Measurements from ENCODE around the gene CFAP410.

CFAP410 gene

GRCh38 chr21:44297525-44298290 lies 41.5 kb downstream of the CFAP410 start:
- ATAC-seq: peak; percentile 82
- TF ChIP-seq GLIS3 (CRISPR knock-in tag; IDR thresholded peaks at IDR 0.05) (no peak), ZFP3 (CRISPR knock-in tag; IDR thresholded peaks at IDR 0.05) (no peak), ZNF70 (CRISPR knock-in tag; IDR thresholded peaks at IDR 0.05) (no peak), CSDC2 (CRISPR knock-in tag; IDR thresholded peaks at IDR 0.05) (no peak), ZNF565 (CRISPR knock-in tag; conservative IDR thresholded peaks at IDR 0.05; ENCODE audit: low read depth) (no peak), TSHZ2 (CRISPR knock-in tag; IDR thresholded peaks at IDR 0.05) (no peak)

DNA sequence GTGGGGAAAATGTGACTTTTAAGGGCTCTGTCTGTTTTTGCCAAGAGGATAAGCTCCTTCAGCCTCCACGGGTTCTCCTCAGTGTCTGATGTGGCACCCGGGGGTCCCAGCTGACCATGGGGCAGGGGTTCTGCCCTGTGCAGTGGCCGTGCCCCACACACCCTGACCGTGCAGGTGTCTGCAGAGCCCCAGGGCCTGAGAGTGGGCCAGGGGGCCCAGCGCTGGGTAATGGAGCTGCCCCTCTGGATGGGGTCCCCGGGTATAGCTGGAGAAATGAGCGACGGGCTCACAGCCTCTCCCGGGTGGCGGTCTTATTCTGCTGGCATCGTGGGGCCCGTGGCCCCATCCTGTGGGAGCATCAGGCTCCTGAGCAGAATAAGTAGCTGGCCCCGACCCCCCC lies 42.3 kb downstream of the CFAP410 start:
- ATAC-seq: no peak
- TF ChIP-seq ZNF565 (CRISPR knock-in tag; conservative IDR thresholded peaks at IDR 0.05; ENCODE audit: low read depth) (no peak), PPARA (CRISPR knock-in tag; IDR thresholded peaks at IDR 0.05; ENCODE audit: borderline replicate concordance) (no peak), ESRRG (CRISPR knock-in tag; IDR thresholded peaks at IDR 0.05) (no peak), GLIS3 (CRISPR knock-in tag; IDR thresholded peaks at IDR 0.05) (no peak), OSR1 (CRISPR knock-in tag; IDR thresholded peaks at IDR 0.05) (no peak), ZC3H10 (CRISPR knock-in tag; IDR thresholded peaks at IDR 0.05) (no peak), PATZ1 (CRISPR knock-in tag; IDR thresholded peaks at IDR 0.05; ENCODE audit: borderline replicate concordance) (no peak), ZNF70 (CRISPR knock-in tag; IDR thresholded peaks at IDR 0.05) (no peak), ZNF8 (CRISPR knock-in tag; IDR thresholded peaks at IDR 0.05) (no peak), TCF4 (CRISPR knock-in tag; IDR thresholded peaks at IDR 0.05; ENCODE audit: borderline replicate concordance) (no peak), ISL1 (CRISPR knock-in tag; IDR thresholded peaks at IDR 0.05) (no peak), CSDC2 (CRISPR knock-in tag; IDR thresholded peaks at IDR 0.05) (no peak), ZFP30 (CRISPR knock-in tag; IDR thresholded peaks at IDR 0.05) (no peak), TOX (CRISPR knock-in tag; IDR thresholded peaks at IDR 0.05; ENCODE audit: borderline replicate concordance) (no peak), ZFP3 (CRISPR knock-in tag; IDR thresholded peaks at IDR 0.05) (no peak), RARB (CRISPR knock-in tag; IDR thresholded peaks at IDR 0.05) (no peak), ARNTL (CRISPR knock-in tag; IDR thresholded peaks at IDR 0.05; ENCODE audit: borderline replicate concordance, low read depth) (no peak)
- TF ChIP-seq, protein P1, sequence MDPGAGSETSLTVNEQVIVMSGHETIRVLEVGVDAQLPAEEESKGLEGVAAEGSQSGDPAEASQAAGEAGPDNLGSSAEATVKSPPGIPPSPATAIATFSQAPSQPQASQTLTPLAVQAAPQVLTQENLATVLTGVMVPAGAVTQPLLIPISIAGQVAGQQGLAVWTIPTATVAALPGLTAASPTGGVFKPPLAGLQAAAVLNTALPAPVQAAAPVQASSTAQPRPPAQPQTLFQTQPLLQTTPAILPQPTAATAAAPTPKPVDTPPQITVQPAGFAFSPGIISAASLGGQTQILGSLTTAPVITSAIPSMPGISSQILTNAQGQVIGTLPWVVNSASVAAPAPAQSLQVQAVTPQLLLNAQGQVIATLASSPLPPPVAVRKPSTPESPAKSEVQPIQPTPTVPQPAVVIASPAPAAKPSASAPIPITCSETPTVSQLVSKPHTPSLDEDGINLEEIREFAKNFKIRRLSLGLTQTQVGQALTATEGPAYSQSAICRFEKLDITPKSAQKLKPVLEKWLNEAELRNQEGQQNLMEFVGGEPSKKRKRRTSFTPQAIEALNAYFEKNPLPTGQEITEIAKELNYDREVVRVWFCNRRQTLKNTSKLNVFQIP (CRISPR knock-in tag; IDR thresholded peaks at IDR 0.05; ENCODE audit: borderline replicate concordance, low read depth): no peak
- TF ChIP-seq, protein P2, sequence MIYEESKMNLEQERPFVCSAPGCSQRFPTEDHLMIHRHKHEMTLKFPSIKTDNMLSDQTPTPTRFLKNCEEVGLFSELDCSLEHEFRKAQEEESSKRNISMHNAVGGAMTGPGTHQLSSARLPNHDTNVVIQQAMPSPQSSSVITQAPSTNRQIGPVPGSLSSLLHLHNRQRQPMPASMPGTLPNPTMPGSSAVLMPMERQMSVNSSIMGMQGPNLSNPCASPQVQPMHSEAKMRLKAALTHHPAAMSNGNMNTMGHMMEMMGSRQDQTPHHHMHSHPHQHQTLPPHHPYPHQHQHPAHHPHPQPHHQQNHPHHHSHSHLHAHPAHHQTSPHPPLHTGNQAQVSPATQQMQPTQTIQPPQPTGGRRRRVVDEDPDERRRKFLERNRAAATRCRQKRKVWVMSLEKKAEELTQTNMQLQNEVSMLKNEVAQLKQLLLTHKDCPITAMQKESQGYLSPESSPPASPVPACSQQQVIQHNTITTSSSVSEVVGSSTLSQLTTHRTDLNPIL (CRISPR knock-in tag; IDR thresholded peaks at IDR 0.05; ENCODE audit: low read depth): no peak
- TF ChIP-seq, protein P3, sequence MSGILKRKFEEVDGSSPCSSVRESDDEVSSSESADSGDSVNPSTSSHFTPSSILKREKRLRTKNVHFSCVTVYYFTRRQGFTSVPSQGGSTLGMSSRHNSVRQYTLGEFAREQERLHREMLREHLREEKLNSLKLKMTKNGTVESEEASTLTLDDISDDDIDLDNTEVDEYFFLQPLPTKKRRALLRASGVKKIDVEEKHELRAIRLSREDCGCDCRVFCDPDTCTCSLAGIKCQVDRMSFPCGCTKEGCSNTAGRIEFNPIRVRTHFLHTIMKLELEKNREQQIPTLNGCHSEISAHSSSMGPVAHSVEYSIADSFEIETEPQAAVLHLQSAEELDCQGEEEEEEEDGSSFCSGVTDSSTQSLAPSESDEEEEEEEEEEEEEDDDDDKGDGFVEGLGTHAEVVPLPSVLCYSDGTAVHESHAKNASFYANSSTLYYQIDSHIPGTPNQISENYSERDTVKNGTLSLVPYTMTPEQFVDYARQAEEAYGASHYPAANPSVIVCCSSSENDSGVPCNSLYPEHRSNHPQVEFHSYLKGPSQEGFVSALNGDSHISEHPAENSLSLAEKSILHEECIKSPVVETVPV (CRISPR knock-in tag; IDR thresholded peaks at IDR 0.05): no peak

DNA sequence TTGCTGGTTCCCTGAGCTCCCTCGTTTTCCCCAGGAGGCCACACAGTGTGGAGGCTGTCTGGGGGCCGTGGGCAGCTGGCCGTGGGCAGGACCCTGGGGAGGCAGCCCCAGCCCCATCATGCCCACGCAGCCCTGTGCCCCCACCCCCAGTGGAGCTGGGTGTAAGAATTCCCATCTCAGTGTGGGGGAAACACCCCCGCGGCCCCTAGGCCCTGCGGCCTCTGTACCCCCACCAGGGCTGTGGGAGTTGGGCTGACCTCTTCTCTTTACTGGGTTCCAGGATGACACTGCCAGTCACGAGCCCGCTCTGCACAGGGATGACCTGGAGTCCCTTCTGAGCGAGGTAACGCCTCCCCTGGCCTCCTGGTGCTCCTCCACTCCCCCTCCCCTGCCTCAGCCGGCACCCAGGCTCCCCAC lies 43.1 kb downstream of the CFAP410 start:
- ATAC-seq: no peak
- TF ChIP-seq SNAI2 (CRISPR knock-in tag; IDR thresholded peaks at IDR 0.05) (no peak), PATZ1 (CRISPR knock-in tag; IDR thresholded peaks at IDR 0.05; ENCODE audit: borderline replicate concordance) (no peak), TCF4 (CRISPR knock-in tag; IDR thresholded peaks at IDR 0.05; ENCODE audit: borderline replicate concordance) (no peak), GLIS3 (CRISPR knock-in tag; IDR thresholded peaks at IDR 0.05) (no peak), CSDC2 (CRISPR knock-in tag; IDR thresholded peaks at IDR 0.05) (no peak), TOX (CRISPR knock-in tag; IDR thresholded peaks at IDR 0.05; ENCODE audit: borderline replicate concordance) (no peak), RARB (CRISPR knock-in tag; IDR thresholded peaks at IDR 0.05) (no peak), ZNF8 (CRISPR knock-in tag; IDR thresholded peaks at IDR 0.05) (no peak), BACH2 (CRISPR knock-in tag; IDR thresholded peaks at IDR 0.05; ENCODE audit: borderline replicate concordance) (no peak)
- TF ChIP-seq, protein P1 (CRISPR knock-in tag; IDR thresholded peaks at IDR 0.05; ENCODE audit: borderline replicate concordance, low read depth): no peak
